Measurements from ENCODE around the gene ZDHHC11B.
"Not testable (repeated sequence)": the region's sequence is repeated elsewhere in the genome, so short reads cannot be mapped to it uniquely, and the experiment has no call there.

Gene ZDHHC11B

DNA sequence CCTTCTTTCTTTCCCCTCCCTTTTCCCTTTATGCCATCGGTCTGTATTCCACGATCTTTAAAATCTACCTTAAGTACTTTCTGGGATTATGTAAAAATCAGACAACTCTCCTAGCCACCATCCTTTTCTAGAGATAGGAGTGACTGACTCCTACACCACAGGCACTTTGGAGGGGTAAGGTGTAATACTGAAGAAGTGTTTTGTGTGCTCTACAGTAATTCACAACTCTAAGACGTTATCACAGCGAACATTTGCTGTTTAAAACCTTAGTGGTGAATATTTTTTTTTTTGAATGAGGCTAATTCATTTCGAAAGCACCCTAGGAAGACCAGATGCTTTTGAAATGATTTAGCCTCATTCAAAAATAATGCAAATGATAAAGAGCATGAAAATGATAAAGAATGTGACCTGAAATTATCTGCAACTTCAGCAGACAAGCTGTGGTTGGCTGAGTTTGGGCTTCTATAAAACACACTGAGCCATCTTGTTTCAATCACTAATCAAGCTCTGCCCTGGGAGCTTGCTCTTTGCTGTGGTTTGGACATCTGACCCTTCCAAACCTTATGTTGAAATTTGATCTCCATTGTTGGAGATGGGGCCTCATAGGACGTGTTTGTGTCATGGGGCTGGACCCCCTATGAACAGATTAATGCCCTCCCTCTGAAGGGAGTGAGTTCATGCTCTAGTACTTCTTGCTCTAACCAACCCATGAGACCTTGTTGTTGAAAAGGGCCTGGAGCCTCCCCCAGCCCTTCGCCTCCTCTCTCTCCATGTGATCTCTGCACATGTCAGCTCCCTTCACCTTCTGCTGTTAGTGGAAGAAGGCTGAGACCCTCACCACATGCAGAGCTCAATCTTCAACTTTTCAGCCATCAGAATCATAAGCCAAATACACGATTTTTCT is 70.1 kb downstream of the ZDHHC11B start:
- not testable (repeated sequence) for DNase-seq

DNA sequence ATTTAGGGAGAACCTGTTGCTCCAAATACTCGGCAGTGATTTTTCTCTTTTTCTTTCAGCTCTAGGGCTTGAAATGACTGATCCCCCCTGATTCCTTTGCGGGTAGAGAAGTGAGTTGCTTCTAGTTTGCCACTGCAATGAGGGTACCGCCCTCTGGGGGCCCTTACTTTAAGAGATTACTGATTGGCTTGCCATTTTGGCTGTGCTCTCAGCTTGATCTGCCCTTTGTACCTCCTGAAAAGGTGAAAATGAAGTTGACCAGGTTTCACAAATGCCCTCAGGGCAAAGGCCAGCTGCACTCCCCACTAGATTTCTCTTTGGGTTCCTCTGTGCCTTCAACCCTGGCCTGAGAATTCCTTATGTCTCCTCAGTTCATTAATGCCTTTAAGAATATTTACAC is 70.8 kb downstream of the ZDHHC11B start:
- DNase-seq = not testable (repeated sequence)

DNA sequence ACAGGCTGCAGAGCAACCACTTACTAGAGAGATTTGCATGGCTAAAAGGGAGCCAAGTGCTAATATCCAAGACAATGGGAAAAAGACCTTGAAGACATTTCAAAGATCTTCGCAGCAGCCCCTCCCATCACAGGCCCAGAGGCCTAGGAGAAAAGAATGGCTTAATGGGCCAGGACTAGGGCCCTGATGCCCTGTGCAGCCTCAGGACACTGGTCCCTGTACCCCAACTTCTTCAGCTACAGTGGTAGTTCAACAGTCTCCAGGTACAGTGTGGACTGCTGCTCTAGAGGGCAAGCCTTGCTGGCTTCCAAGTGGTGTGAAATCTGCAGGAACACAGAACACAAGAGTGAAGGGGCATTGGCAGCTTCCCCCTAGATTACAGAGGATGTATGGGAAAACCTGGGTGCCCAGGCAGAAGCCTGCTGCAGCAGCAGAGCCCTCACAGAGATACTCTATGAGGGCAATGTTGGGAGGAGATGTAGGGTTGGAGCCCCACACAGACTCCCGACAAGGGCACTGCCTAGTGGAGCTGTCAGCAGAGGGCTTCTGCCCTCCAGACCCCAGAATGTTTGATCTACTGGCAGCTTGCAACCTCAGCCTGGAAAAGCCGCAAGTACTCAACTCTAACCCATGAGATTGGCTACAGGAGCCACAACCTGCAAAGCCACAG is 75.5 kb downstream of the ZDHHC11B start:
- not testable (repeated sequence) for DNase-seq

DNA sequence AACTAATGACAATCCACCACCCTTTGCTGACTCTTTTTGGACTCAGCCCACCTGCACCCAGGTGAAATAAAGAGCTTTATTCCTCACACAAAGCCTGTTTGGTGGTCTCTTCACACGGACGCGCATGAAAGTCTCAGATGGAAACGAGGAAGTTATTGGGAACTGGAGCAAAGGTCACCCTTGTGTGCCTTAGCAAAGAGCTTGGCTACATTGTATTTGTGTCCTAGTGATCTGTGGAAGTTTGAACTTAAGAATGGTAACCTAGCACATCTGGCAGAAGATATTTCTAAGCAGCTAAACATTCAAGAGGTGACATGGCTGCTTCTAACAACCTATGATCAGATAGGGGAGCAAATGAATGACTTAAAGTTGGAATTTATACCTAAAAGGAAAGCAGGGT is 76.2 kb downstream of the ZDHHC11B start:
- not testable (repeated sequence) for DNase-seq

DNA sequence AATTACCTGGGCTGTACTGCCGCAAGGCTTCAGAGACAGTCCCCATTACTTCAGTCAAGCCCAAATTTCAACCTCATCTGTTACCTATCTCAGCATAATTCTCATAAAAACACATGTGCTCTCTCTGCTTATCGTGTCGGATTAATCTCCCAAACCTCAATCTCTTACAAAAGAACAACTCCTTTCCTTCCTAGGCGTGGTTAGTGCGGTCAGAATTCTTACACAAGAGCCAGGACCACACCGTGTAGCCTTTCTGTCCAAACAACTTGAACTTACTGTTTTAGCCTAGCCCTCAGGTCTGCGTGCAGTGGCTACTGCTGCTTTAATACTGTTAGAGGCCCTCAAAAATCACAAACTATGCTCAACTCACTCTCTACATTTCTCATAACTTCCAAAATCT is 78.4 kb downstream of the ZDHHC11B start:
- DNase-seq = not testable (repeated sequence)

DNA sequence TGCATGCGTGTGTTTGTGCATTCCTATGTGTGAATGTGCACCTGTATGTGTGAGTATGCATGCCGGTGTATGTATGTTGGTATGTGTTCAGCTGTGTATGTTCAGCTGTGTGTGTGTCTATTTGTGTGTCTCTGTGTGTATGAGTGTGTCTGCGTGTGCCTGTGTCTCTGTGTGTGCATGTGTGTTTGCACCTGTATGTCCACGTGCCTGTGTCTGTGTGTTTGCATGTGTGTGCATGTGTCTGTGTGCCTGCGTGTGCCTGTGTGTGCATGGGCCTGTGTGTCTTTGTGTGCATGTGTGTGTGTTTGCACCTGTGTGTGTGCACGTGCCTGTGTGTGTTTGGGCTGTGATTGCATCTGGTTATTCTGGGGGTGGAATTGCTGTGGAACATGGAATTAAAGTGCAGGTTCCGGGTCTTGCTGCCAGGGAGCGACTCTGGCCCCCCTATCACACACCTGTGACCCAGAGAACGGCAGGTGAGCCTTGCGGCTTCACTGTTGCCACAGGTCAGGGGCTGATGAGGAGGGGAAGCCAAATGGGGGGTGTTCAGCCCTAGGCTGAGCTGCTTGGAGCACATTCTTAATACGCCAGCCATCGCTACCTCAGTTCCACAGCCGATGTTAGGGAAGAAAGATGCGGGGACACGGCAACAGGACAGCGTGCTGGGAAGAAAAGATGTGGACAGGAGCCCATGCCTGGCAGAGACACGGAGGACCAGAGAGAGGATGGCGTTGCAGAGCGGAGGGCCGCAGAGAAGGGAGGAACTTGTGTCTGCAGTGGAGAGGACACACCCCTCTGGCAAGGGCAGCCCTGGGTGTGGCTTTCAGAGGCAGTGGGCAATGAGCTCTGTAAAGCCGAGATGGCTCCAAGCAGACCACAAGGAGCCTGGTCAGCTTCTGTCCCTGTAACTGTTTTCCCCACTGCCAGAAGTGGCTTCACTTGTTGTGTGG is 87.5 kb downstream of the ZDHHC11B start:
- not testable (repeated sequence) for DNase-seq

DNA sequence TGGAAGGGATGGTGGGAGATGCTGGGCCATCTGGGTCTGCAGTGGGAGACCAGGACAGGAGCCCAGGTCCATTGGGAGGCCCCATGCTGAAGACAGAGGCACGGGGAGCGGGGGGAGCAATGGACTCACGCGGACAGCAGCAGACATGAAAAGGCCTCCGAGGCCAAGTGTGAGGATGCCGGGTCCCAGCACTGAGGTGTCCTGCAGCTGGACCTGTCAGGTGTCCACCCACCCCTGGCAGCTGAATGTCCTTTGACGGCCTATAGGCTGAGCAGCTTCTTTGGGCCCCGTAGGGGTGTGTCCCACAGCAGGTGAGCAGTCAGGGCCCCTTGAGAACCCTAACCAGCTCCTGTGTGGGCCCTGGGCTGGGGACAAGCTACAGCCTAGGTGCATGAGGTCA is 88.3 kb downstream of the ZDHHC11B start:
- not testable (repeated sequence) for DNase-seq

DNA sequence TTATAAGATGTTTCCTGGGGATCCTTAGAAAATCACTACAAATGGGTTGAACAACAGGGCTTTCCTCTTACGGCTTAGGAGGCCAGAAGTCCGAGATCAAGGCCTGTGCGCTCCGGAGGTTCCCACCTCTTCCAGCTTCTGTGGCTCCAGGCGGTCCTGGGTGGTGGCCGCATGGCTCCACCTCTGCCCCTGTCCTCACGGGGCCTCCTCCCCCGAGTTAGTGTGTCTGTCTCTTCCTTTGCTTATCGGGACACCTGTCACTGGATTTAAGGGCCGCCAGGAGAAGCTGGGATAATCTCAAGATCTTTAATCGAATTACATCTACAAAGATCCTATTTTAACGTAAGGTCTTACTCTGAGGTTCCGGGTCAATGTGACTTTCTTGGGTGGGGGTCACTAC is 89.1 kb downstream of the ZDHHC11B start:
- not testable (repeated sequence) for DNase-seq

DNA sequence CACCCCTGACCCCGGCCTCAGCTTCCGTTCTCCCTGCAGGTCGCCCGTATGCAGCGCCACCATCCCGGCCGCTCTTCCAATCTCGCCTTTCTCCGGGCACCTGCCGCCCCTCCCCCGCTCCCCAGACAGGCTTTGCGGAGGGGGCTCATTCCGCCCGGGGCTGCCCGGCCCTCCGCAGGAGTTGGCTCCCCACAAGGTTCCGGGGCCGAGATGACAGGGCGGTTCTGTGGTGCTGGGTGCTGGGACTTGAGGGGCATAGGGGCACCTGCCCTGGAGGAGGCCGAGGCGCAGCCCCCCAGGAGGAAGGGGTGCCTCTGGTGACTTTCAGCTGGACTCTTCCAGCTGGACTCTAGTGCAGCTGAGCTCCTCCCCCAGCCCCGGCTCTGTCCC is 90.5 kb downstream of the ZDHHC11B start:
- DNase-seq = not testable (repeated sequence)

DNA sequence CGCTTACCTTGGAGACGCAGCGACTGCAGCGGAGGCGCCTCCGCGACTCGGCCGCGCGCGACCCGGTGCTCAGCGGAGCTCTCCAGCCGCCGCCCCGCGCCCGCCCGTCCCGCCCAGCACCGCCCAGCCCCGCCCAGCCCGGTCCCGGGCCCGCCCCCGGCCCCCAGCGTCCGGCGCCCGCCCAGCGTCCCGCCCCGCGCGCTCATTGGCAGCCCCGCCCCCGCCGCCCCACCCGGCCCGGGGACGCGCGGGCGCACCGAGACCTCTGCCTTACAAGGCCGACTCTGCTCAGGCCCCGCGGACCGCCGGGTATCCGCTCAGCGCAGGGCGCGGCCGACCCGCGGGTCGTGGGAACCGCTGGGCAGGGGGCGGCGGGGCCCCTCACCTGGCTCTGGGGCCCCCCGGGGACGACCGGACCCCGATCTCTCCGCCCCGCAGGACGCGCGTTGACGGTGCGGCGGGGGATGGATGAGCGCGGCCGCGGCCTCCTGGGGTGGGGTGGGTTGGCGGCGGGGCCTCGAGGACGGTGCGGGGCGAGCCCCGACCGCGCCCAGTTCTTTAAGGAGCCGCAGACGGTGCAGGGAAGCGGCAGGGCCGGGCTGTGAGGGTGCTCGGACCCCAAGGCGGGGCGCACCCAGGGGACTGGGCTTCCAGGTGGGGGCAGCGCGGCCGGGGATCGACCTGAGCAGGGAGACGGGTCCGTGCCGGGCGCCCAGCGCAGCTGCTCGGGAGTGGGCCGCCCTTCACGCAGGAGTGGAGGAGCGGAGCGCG is 91.1 kb downstream of the ZDHHC11B start, which contains the start of gene TPPP:
TPPP (minus strand) TSS at position 82 of the 771 bp plus-strand sequence. CDS start 15,292 bp downstream, outside the sequence.
- DNase-seq = peak; percentile 63

DNA sequence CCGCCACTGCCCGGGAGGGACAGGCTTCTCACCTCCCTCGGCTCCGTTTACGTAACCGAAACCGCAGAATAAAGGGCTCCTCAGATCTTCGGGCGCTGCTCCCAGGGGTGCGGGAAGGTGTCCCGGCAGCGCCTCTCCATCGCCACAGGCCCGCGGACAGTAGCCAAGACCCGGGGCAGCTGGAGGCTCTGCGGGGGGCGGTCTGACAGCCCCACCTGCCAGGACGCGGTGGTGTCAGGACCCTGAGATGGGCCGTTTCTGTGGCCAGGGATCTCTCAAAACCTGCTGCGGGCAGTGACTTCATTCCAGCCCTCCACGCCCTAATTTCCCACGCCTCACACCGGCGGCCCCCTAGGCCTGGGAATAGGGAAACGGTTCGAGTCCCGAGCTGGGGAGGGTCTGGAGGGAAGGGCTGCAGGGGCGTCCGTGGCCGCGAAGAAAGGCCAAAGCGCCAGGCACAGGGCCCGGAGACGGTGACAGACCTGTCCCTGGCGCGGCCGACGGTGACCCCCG is 91.9 kb downstream of the ZDHHC11B start:
- DNase-seq = not testable (repeated sequence)

DNA sequence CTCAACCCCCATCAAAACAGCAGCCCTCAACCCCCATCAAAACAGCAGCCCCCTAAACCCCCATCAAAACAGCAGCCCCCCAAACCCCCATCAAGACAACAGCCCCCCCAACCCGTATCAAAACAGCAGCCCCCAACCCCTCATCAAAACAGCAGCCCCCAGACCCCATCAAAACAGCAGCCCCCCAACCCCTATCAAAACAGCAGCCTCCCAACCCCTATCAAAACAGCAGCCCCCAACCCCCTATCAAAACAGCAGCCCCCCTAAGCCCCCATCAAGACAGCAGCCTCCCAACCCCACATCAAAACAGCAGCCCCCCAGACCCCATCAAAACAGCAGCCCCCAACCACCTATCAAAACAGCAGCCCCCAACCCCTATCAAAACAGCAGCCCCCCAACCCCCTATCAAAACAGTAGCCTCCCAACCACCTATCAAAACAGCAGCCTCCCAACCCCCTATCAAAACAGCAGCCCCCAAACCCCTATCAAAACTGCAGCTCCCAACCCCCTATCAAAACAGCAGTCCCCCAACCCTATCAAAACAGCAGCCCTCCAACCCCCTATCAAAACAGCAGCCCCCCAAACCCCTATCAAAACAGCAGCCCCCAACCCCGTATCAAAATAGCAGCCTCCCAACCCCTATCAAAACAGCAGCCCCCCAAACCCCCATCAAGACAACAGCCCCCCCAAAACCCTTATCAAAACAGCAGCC is 92.6 kb downstream of the ZDHHC11B start:
- DNase-seq = no peak

DNA sequence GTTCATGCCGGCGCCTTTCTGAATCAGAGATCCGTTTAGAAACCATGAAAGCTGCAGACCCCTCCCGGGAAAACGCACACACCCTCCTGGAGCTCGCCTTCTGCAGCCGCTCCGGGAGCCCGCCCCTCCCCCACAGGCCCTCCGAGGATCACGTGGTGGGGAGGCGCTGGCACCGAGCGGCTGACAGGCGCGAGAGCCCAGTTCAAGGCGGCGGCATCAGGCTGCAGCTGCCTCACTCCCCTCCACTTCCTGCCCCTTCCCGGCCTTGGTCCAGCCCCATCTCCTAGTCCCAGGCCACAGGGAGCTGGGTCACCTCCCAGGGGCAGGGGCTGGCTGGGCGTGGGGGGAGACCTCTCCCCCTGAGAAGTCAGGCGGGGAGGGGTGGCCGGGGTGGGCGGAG is 93.5 kb downstream of the ZDHHC11B start:
- DNase-seq = not testable (repeated sequence)

DNA sequence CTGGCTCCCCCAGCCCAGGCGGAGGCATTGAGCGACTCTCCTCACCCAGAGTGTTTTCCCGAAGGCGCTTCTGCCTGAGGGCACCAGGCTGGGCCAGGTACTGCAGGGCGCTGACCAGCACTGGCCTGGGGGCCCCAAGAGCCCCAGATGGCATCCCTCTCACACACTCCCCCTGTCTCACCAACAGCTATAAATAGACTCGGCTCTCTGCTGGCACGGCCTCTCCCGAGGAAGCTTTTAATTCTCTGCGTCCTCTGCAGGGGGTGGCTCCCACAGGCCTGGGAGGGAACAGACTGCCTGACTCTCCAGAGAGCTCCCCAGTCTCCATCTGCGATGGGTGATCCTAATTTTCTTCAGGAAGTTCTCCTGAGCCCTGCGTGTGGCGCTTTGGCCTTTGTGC is 94.2 kb downstream of the ZDHHC11B start:
- DNase-seq = not testable (repeated sequence)

DNA sequence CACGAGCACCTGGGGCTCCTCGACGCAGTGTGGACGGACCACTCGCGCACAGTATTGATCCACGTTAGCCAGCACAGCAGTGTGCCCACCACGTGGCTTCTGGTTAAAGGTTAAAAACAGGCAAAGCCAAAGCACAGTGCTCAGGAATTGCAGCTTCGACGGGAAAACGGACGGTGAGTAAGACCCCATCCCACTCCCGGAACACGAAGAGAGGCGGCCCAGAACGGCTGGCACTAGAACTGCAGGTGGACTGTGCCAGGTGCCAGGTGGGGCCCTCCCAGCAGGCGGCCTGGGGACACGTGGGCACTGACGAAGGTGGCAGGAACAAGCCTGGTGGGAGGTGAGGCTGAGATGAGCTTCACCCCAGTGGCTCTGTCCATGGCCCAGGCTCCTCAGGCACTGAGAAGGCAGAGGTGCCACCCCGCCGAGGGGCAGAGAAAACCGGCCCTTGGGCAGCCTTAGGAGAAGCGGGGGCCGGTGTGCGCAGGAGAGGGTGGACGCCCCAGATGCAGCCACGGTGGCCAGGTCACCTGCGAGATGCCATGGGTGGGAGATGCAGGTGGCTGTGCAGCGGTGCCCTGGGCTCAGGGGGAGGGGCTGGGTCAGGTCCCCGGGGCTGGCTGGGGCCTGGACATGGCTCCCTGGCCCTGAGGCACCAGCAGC is 96.0 kb downstream of the ZDHHC11B start:
- DNase-seq = not testable (repeated sequence)

DNA sequence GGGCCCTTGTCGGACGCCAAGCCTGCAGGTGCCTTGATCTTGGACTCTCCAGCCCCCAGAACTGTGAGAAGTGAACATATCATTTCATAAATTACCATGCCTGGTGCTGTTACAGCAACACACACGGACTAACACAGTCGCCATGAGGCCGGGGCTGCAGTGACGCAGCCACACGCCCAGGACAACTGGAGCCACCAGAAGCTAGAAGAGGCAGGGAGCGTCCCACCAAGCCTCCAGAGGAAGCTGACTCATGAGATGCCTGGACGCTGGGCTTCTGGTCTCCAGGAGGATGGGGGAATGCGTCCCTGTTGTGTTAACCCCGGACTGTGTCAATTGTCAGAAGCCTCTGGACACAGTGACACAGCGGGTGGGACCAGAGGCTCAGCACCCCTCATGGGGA is 97.6 kb downstream of the ZDHHC11B start:
- not testable (repeated sequence) for DNase-seq

DNA sequence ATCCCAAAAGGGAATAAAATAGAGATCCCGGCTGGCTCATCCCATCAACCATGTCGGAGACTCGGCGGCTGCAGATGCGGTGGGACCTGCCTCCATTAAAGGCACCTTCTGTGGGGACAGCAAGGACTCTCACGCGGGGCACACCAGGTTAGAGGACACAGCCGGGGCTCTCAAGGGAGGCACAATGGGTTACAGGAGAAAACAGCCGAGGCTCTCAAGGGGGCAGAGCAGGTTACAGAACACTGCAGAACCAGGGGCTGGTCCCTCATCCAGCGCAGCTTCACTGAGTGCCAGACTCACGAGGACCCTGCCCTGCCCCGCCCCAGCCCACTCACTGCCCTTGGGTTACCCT is 98.4 kb downstream of the ZDHHC11B start:
- not testable (repeated sequence) for DNase-seq

DNA sequence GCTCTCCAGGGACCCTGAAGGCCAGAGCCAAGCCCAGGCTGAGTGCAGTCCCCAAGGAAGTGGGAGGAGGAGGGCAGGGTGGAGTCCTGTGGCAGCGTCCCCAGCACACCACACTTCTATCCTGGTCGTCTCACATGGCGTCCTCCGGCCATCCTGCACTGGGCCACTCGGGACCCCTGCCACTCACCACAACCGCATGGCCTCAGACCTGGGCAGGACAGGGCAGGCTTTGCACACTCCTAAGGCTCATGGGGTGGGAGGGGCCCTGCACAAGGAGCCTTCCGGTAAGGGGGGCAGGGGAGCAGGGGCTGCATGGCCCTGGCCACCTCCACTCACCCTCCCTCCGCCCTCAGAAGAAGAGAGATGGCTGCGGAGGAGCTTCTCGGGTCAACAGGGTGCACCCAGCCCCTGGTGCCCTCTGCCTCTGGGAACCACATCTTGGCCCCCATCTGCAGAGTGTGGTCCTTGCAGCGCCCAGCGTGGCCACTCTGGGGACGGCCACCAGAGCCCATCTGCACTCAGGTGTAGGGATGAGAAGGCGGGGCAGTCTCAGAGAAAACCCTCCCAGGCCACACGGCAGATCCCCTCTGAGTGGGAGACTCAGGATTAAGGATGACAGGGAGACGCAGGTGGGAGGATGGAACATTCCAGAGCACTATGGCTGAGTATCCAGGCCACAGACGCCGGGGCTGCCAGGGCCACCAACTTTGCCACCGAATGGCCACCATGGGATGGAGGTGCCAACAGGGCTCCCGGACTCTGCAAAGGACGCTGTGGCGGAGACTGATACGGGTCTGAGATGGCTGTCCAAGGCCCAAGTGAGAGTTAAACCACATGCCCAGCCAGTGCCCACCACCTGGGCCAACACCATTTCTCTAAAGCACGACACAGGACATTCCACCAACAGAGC is 99.0 kb downstream of the ZDHHC11B start:
- DNase-seq = no peak

DNA sequence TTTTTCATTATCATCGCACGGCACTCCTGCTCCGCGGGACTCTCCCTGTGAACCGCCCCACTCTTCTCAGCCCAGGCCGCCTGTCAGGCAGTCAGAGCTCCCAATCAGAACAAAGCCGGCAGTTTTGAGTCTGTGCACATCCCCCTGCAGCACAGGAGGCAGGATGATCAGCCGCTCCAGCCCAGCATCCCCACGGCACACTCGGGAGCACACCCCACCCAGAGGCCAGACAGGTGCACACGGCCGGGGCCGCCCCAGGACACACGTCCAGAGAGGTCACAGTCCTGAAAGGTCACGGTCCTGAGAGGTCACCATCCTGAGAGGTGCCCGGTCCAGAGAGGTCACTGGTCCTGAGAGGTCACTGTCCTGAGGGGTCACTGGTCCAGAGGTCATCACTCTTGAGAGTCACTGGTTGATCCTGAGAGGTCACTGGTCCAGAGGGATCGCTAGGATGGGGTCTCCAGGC is 99.7 kb downstream of the ZDHHC11B start:
- DNase-seq = no peak
